OCI-LY3 (cell line): Measurements from ENCODE around the gene GLCE.

Experiments
- H2AFZ ChIP-seq: fragments of 200-600, 300-600 bp; shearing (Covaris generic); 2 replicates; pipeline ENCODE4 v1.6.0; 2014; ENCODE audit warnings: antibody characterized with exemption, low read depth, low read length
- H3K27ac ChIP-seq: fragments of 200-600, 300-600 bp; sonication (generic); 2 replicates; pipeline ENCODE4 v1.5.1; 2014; ENCODE audit warnings: mild to moderate bottlenecking, low read length, moderate library complexity, mixed read lengths
- H3K27me3 ChIP-seq: fragments of 200-600, 300-600 bp; sonication (generic); 2 replicates; pipeline ENCODE4 v1.6.1; 2014; ENCODE audit warnings: low read depth, low read length, mixed read lengths
- H3K36me3 ChIP-seq: fragments of 200-600, 300-600 bp; sonication (generic); replicated peaks from 2 replicates; pipeline ENCODE3; 2014; ENCODE audit warnings: low read depth, low read length, mixed read lengths
- H3K4me1 ChIP-seq: fragments of 300-600, 200-600 bp; sonication (generic); 2 replicates; pipeline ENCODE4 v1.6.1; 2014; ENCODE audit warnings: low read length, mixed read lengths
- H3K4me2 ChIP-seq: fragments of 200-600, 300-600 bp; sonication (generic); 2 replicates; pipeline ENCODE4 v1.6.1; 2014; ENCODE audit warnings: low read length, mixed read lengths
- H3K4me3 ChIP-seq: fragments of 300-600, 200-600 bp; sonication (generic); 2 replicates; pipeline ENCODE4 v1.5.1; 2014; ENCODE audit warnings: antibody characterized with exemption, mild to moderate bottlenecking, low read length, moderate library complexity
- H3K79me2 ChIP-seq: fragments of 300-600, 200-600 bp; shearing (Covaris generic); 2 replicates; pipeline ENCODE4 v1.6.1; 2014; ENCODE audit warnings: mild to moderate bottlenecking, low read length, mixed read lengths
- H3K9ac ChIP-seq: fragments of 300-600, 200-600 bp; shearing (Covaris generic); 2 replicates; pipeline ENCODE4 v1.6.0; 2014; ENCODE audit warnings: mild to moderate bottlenecking, low read length, moderate library complexity
- H3K9me3 ChIP-seq: fragments of 200-600, 300-600 bp; shearing (Covaris generic); 2 replicates; pipeline ENCODE4 v1.6.1; 2014; ENCODE audit warnings: low read length, mixed read lengths; ENCODE audit not compliant: insufficient read depth
- H4K20me1 ChIP-seq: fragments of 200-600, 300-600 bp; sonication (generic); 2 replicates; pipeline ENCODE4 v1.6.1; 2016; ENCODE audit warnings: low read length, mixed read lengths; ENCODE audit not compliant: insufficient read depth
- EZH2phosphoT487 ChIP-seq: fragments of 200-600 bp; shearing (Covaris generic); IDR thresholded peaks from 2 replicates; pipeline ENCODE4 v1.6.1; 2018; ENCODE audit warnings: antibody characterized with exemption, mixed run types, low read depth
- TF ChIP-seq, protein P1 (sequence below): fragments of 200-600, 300-600 bp; sonication (generic); IDR thresholded peaks from 2 replicates; pipeline ENCODE4 v1.5.1; 2014; ENCODE audit warnings: antibody characterized with exemption, low read length, low read depth

The GLCE gene

DNA sequence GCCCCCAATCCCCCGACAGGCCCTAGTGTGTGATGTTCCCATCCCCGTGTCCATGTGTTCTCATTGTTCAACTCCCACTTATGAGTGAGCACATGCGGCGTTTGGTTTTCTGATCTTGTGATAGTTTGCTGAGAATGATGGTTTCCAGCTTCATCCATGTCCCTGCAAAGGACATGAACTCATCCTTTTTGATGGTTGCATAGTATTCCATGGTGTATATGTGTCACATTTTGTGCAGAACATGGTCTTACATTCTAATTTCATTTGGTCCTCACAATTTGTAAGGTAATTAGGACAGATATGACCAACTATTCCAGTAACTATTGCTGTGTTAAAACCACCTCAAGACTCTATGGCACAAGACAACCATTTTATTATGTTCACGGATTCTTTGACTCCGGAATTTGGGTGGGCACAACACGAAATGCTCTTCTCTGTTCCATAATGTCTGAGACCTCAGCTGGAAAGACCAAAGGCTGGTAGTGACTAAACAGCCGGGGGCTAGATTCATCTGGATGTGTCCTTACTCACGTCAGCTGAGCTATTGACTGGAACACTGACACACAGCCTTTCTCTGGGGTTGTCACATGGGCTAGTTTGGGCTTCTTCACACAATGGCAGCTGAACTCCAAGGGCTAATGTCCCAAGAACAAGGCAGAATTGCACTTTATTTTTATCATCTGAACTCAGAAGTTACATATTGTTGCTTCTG is 13.6 kb upstream of the GLCE start:
- no peak for TF ChIP-seq EZH2phosphoT487
- TF ChIP-seq, protein P1, sequence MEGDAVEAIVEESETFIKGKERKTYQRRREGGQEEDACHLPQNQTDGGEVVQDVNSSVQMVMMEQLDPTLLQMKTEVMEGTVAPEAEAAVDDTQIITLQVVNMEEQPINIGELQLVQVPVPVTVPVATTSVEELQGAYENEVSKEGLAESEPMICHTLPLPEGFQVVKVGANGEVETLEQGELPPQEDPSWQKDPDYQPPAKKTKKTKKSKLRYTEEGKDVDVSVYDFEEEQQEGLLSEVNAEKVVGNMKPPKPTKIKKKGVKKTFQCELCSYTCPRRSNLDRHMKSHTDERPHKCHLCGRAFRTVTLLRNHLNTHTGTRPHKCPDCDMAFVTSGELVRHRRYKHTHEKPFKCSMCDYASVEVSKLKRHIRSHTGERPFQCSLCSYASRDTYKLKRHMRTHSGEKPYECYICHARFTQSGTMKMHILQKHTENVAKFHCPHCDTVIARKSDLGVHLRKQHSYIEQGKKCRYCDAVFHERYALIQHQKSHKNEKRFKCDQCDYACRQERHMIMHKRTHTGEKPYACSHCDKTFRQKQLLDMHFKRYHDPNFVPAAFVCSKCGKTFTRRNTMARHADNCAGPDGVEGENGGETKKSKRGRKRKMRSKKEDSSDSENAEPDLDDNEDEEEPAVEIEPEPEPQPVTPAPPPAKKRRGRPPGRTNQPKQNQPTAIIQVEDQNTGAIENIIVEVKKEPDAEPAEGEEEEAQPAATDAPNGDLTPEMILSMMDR = no peak
- H3K9ac ChIP-seq = no peak overlapping the region
- H3K36me3 ChIP-seq = no peaks in the 10 kb centered on the region
- no peak overlapping the region for H3K4me3 ChIP-seq
- no peak overlapping the region for H3K27ac ChIP-seq
- H3K4me1 ChIP-seq = no peaks in the 10 kb centered on the region
- H2AFZ ChIP-seq = no peak overlapping the region
- H4K20me1 ChIP-seq = no peaks in the 10 kb centered on the region
- H3K79me2 ChIP-seq = no peaks in the 10 kb centered on the region
- H3K9me3 ChIP-seq = no peaks in the 10 kb centered on the region
- H3K4me2 ChIP-seq = no peak overlapping the region
- H3K27me3 ChIP-seq = peaks cover 70% of the 10 kb centered on the region

DNA sequence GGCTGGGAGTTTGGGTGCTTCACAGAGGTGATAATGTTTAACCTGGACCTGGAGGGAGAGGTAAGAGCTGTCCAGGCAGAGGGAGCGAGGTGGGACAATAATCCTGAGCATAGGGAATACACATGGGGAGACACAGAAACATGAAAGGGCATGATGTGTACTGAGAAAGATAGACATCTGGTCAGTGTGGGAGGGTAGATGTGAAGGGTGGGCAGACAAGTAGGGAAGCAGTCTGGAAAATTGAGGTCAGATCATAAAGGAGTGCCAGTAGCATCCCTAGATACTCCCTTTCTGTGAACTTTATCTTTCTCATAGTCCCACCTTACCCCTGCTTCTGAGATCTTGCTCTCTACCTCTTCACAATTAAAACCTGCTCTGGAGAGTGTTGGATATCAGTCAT is 12.0 kb upstream of the GLCE start:
- no peak overlapping the region for H3K4me3 ChIP-seq
- no peaks in the 10 kb centered on the region for H3K4me1 ChIP-seq
- TF ChIP-seq, protein P1 = no peak
- no peak for TF ChIP-seq EZH2phosphoT487
- H3K27me3 ChIP-seq = peaks cover 75% of the 10 kb centered on the region
- H3K27ac ChIP-seq = no peak overlapping the region
- no peak overlapping the region for H2AFZ ChIP-seq
- H3K9me3 ChIP-seq = no peaks in the 10 kb centered on the region
- no peaks in the 10 kb centered on the region for H3K79me2 ChIP-seq
- no peak overlapping the region for H3K9ac ChIP-seq
- H3K36me3 ChIP-seq = no peaks in the 10 kb centered on the region
- H4K20me1 ChIP-seq = no peaks in the 10 kb centered on the region
- no peak overlapping the region for H3K4me2 ChIP-seq

DNA sequence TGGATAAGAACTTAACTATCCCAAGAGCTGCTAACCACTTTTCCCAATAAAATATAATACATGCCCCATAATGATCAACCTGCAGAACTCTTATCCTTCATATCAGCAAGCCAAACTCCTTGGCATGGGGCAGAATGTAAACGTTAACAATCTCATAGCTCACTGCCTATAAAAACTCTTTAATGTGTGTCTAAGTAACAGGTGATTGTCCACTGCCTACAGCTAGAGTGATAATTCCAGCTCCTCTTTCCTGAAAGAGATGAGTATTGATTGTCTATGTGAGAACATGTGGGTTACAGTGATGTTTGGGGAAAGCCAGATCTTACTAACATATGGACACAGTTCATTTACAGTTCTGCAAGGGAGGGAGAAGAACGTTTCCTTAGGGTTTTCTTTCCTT is 11.3 kb upstream of the GLCE start:
- Histone ChIP-seq H3K27me3 (peaks cover 72% of the 10 kb centered on the region), H3K4me1 (no peaks in the 10 kb centered on the region), H3K79me2 (no peaks in the 10 kb centered on the region), H2AFZ (no peak overlapping the region), H3K27ac (no peak overlapping the region), H3K36me3 (no peaks in the 10 kb centered on the region), H3K9ac (no peak overlapping the region), H3K4me3 (no peak overlapping the region), H4K20me1 (no peaks in the 10 kb centered on the region), H3K4me2 (no peak overlapping the region), H3K9me3 (no peaks in the 10 kb centered on the region)
- TF ChIP-seq EZH2phosphoT487 = no peak
- TF ChIP-seq, protein P1 = no peak

DNA sequence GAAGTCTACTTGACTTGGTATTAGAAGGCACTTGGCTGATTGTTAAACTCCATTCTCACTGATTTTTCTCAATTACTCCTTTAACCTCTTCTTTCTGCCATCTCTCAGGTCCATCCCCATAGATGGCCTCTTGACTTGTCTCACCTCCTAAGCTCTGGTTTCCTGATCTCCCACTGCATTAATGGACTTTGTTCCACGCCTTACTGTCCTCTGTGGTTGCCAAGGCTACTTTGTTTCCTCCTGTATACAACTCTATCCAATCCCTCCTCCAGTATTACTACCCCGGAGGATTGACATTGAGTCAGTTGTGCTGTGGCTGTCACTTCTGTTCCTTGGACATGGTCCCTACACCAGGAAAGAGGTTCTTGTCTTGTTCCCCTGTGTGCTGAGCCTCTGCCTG is 10.6 kb upstream of the GLCE start:
- TF ChIP-seq, protein P1 = no peak
- no peak for TF ChIP-seq EZH2phosphoT487
- Histone ChIP-seq H4K20me1 (no peaks in the 10 kb centered on the region), H3K4me2 (no peak overlapping the region), H3K27me3 (peaks cover 73% of the 10 kb centered on the region), H3K4me1 (no peaks in the 10 kb centered on the region), H2AFZ (no peak overlapping the region), H3K9ac (no peak overlapping the region), H3K27ac (no peak overlapping the region), H3K9me3 (no peaks in the 10 kb centered on the region), H3K4me3 (no peak overlapping the region), H3K36me3 (no peaks in the 10 kb centered on the region), H3K79me2 (no peaks in the 10 kb centered on the region)
